Stomach smooth muscle (tissue), 2 donors: Measurements from ENCODE around the gene PRR5.

Experiments used
- H3K27ac ChIP-seq: one replicate; pipeline ENCODE4 v1.7.0; 2013; ENCODE audit warnings: mild to moderate bottlenecking, low read length, inconsistent platforms
- H3K27me3 ChIP-seq, 2 donors: one replicate each; pipeline ENCODE4 v1.7.0; 2013; ENCODE audit warnings: low read length in 2 of 2; ENCODE audit not compliant: insufficient read depth in 2 of 2, control insufficient read depth in 1 of 2
- H3K36me3 ChIP-seq, 2 donors: one replicate each; pipeline ENCODE4 v1.7.0; 2013; ENCODE audit warnings: low read length in 2 of 2; ENCODE audit not compliant: control insufficient read depth in 2 of 2, insufficient read depth in 2 of 2
- H3K4me1 ChIP-seq: one replicate; pipeline ENCODE4 v1.7.0; 2013; ENCODE audit warnings: low read length; ENCODE audit not compliant: control insufficient read depth, insufficient read depth
- H3K4me3 ChIP-seq, 2 donors: one replicate each; pipeline ENCODE4 v1.7.0; 2013; ENCODE audit warnings: low read length in 2 of 2
- H3K9ac ChIP-seq, 2 donors: one replicate each; pipeline ENCODE4 v1.7.0; 2013; ENCODE audit warnings: low read length in 2 of 2, mild to moderate bottlenecking in 1 of 2
- H3K9me3 ChIP-seq, 2 donors: one replicate each; pipeline ENCODE4 v1.7.0; 2013; ENCODE audit warnings: low read length in 2 of 2; ENCODE audit not compliant: control insufficient read depth in 2 of 2
- donor health status: healthy.
- donor health status: Pancreatic carcinoma.

Gene PRR5

DNA sequence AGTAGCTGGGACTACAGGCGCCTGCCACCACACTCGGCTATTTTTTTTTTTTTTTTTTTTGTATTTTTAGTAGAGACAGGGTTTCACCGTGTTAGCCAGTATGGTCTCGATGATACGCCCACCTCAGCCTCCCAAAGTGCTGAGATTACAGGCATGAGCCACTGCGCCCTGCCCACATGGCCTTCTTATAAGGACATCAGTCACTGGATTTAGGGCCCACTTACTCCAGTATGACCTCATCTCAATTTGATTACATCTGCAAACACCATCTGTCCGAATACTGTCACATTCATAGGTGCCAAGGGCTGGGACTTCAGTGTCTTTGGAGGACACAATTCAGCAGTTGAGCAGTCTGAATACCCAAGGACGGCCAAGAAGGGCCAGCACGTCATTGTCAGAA, 8.2 kb upstream of the PRR5 start:
- Histone ChIP-seq H3K36me3 (no peaks in the 10 kb centered on the region), H3K9me3 (no peaks in the 10 kb centered on the region), H3K27ac (no peak overlapping the region), H3K4me1 (peaks cover 8% of the 10 kb centered on the region), H3K9ac (no peak overlapping the region), H3K4me3 (no peak overlapping the region), H3K27me3 (peaks cover 7 to 14% of the 10 kb centered on the region in 2 donors)

DNA sequence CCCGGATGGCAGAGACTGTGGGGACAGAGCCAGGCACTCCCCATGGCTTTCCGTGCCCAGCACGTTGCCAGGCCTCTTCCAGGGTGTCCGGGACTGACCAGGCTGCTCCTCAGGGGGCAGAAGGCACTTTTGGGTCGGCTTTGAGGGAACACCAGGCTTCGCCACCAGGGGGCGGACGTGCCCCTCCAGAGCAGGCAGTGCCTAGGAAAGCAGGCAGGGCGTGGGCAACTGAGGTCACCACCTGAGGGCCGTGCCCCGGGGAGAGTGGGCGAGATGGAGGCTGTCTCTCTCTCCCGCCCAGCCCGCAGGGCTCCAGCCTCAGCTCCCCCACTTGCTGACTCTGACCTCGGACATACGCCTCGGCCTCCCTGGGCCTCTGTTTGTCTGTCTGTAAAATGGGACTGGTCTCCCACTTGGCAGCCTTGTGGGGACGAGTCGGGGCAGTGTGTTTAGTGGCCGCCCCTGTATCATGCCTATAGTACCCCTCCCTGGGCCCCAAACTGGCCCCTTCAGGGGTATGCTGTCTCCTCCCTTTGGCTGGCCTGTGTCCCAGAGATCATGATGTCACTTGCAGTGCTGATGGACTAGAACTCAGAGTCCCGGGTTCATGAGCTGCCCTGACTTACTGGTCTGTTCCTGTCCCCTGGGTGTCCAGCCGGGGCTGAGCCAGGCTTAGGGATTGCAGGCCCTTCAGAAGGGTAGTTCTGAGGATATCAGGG, 4.4 kb upstream of the PRR5 start:
- Histone ChIP-seq H3K27me3 (peaks cover 12 to 20% of the 10 kb centered on the region in 2 donors), H3K27ac (no peak overlapping the region)

DNA sequence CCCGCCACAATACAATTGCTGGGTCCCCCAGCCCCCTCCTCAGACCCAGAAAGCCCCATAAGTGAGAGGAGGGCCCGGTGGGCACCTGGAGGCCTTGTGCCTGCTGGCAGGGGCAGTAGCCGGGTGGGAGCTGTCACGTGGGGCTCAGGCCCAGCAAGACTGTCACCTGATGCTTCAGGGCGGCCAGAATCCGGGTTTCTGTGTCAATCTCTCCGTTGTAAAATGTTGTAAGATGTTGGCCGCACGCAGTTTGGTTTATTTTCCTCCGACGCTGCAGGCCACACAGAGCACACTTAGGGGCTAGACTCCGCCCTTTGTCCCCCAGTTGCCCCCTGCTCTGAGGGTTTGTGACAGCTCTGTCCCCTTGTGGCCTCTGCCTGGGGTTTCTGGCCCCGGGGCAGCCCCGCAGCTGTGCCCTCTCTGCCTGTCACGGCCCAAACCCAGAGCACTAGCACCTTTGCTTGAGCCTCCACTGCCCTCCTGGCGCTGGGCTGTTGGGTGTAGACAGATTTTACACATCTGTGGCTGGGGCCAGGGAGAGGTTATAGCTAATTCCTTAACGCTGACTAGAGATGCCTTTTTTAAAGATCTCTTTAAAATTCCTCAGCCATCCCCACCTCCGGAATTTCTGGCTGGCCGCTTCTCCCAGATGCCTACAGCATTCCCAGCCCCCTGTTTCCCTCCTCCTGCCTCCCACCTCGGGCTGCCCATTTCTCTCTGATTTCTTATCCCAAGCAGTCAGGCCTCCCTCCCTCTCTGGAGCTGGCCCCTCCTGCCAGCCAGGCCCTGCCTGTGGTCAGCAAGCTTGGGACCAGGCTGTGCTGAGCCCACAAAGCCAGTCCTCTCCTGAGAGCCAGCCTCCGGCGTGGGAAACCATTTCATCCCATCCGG, 3.2 kb upstream of the PRR5 start:
- Histone ChIP-seq H3K27ac (peak overlapping the region; percentile 6), H3K36me3 (no peaks in the 10 kb centered on the region), H3K27me3 (peaks cover 20 to 31% of the 10 kb centered on the region in 2 donors), H3K9me3 (no peaks in the 10 kb centered on the region), H3K4me3 (no peak overlapping the region), H3K9ac (no peak overlapping the region), H3K4me1 (peaks cover 23% of the 10 kb centered on the region)

More for the DNA sequence above, 4.4 kb upstream of the PRR5 start:
- no peaks in the 10 kb centered on the region for H3K9me3 ChIP-seq
- H3K36me3 ChIP-seq, result no peaks in the 10 kb centered on the region
- peaks cover 19% of the 10 kb centered on the region for H3K4me1 ChIP-seq
- H3K9ac ChIP-seq, result no peak overlapping the region
- no peak overlapping the region for H3K4me3 ChIP-seq

DNA sequence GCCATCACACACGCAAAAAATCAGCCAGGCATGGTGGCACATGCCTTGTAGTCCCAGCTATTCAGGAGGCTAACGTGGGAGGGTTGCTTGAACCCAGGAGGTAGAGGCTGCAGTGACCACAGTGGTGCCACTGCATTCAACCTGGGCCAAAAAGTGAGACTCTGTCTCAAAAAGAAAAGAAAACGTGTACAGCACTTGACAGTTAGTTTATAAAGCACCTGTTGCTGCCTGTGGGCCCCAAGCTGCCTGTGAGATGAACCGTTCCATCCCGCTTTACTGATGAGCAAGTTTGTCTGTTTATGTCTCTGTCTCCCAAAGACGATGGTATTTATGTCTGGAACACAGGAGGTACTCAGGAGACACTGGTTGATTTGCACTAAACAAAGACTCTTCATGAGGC, 1.5 kb upstream of the PRR5 start:
- Histone ChIP-seq H3K36me3 (no peaks in the 10 kb centered on the region), H3K9ac (no peak overlapping the region), H3K4me1 (peaks cover 23% of the 10 kb centered on the region), H3K27ac (no peak overlapping the region), H3K4me3 (no peak overlapping the region), H3K9me3 (no peaks in the 10 kb centered on the region), H3K27me3 (peaks cover 29 to 41% of the 10 kb centered on the region in 2 donors)

DNA sequence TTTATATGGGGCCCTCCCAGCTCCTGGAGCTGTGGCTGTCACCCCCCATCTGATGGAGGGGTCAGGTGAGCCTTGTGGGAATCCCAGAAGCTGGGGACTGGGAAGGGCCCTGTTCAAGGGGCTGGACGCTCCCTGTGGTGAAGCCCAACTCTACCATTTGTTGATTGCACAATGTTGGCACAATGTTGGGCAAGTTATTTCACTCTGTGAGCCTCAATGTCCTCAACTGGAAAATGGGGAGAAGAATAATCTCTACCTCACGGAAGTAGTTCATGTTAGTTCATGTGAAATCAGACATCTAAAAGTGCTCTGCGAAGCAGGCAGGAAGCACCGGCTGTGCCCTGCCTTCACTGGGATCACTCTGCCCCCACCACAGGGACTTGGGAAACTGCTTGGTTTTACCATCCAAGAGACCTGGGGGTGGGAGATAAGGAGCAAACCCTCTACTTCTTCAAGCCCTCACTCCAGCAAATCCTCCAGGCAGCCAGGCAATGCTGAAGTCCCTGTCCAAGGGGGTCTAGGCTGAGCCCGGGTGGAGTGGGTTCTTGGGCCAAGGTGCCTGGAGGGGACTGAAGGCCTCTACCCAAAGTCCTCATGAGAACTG, 715 bp upstream of the PRR5 start:
- no peak overlapping the region for H3K27ac ChIP-seq

DNA sequence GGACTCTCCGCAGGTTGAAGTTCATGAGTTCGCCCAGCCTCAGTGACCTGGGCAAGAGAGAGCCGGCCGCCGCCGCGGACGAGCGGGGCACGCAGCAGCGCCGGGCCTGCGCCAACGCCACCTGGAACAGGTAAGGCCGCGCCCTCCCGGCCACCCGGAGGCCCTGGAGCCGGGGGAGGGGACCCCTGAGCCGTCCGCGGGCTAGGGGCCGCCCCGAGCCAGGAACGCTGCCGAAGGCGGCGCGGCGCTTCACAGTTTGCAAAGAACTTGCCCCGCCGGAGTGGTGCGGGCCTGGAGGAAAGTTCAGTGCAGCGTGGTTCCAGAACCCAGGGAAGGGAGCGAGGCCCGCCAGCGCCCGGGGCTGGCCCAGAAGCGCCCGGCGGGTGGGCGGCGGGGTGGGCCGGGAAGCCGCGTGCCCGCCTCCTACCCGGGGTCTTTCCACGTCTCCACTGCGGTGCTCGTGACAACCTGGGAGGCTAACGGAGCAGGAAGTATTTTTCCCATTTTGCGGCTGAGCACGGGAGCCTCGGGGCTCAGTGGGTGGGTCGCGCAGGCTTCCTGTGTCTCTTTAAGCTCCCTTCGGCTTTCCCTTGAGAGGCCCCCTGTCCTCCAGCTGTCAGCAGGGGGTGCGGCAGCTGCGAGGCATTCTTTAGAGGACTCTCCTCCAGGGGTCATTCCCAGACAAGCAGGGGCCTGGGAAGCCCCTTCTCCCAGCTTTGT, 635 bp downstream of the PRR5 start:
- H3K27ac ChIP-seq, result no peak overlapping the region
- peaks cover 20% of the 10 kb centered on the region for H3K4me1 ChIP-seq
- H3K36me3 ChIP-seq, result no peaks in the 10 kb centered on the region
- H3K4me3 ChIP-seq, result peak overlapping the region; percentile 35 to 66
- H3K27me3 ChIP-seq, result peaks cover 29 to 34% of the 10 kb centered on the region in 2 donors
- no peaks in the 10 kb centered on the region for H3K9me3 ChIP-seq
- no peak overlapping the region for H3K9ac ChIP-seq

More for the DNA sequence above, 715 bp upstream of the PRR5 start:
- H3K4me3 ChIP-seq, result peak overlapping the region in 1 of 2 donors; percentile 40
- peak overlapping the region in 1 of 2 donors; percentile 22 for H3K9ac ChIP-seq
- H3K4me1 ChIP-seq, result peaks cover 23% of the 10 kb centered on the region
- no peaks in the 10 kb centered on the region for H3K36me3 ChIP-seq
- no peaks in the 10 kb centered on the region for H3K9me3 ChIP-seq
- peaks cover 31 to 41% of the 10 kb centered on the region in 2 donors for H3K27me3 ChIP-seq

DNA sequence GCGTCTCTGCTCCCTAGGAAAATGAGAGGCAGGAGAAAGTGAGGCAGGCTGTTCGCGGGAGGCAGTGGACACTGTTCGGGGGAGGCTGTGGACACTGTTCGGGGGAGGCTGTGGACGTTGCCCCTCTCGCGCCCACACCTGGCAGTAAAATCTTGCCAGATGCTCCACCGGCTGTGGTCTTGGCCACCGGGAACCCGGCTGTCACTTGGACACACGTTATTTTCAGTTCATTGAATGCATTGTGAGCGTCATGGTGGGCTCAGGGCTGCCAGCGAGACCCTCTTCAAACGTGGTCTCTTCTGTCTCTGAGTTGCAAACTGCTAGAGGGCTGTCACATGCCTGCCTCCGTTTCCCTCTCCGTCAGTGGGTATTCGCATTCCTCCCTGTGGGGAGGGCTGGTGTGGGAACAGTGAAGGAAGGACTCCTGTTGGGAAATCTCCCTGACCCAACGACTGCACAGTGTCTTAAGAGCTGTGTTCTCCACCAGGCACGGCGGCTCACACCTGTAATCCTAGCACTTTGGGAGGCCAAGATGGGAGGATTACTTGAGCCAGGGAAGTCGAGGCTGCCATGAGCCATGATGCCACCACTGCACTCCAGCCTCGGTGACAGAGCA, 1.4 kb downstream of the PRR5 start:
- no peaks in the 10 kb centered on the region for H3K9me3 ChIP-seq
- H3K36me3 ChIP-seq, result no peaks in the 10 kb centered on the region
- H3K4me3 ChIP-seq, result peak overlapping the region; percentile 35 to 66
- peaks cover 15% of the 10 kb centered on the region for H3K4me1 ChIP-seq
- no peak overlapping the region for H3K27ac ChIP-seq
- H3K27me3 ChIP-seq, result peaks cover 25 to 33% of the 10 kb centered on the region in 2 donors
- no peak overlapping the region for H3K9ac ChIP-seq

DNA sequence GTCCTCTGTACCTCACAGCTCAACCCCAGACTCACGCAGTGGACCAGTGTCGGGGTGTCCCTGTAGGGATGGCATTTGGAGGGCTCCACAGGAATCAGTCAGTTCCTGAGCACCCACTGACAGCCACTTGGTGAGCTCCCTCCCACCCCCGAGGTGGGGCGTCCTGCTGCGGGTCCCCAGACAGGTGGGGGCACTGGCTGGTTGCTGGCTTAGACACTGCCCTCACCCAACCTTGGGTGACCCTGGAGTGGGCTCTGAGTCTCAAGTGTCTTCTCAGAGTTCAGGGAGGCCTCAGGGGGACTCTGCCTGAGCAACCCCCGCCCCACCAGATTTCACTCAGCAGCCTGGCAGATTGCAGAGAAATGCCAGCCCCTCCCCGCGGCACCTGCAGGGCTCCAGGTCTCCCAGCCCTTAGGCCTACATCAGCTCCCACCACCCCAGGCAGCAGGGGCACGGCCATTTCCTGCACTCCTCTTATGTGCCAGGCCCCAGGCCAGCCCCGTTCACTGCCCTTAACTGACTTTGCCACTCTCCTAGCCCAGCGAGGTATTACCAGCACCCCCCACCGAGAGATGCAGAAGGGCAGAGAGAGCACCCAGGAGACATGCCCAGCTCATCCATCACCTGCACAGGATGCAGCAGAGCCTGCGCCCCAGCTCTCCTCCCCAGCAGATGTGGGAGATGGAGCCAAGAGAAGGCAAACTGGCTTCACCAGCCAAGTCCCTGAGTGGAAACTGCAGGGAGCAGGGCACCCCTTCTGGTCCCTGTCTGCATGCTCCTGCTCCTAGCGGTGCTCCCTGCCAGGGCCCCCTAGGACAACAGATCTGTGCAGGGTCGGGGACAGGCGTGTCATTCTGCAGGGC, 2.4 kb downstream of the PRR5 start:
- H3K4me3 ChIP-seq, result no peak overlapping the region
- peaks cover 13% of the 10 kb centered on the region for H3K4me1 ChIP-seq

DNA sequence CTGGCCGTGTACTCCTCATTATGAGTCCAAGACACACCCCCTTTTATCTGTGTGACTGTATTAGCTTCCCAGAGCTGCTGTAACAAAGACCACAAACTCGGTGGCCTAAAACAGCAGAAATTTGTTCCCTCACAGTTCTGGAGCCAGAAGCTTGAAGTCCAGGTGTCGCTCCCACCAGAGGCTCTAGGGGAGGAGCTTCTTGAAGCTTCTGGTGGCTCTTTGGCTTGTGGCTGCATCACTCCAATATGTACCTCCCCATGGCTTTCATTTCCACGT, 3.0 kb downstream of the PRR5 start:
- Histone ChIP-seq H3K36me3 (no peaks in the 10 kb centered on the region), H3K27me3 (peaks cover 25 to 33% of the 10 kb centered on the region in 2 donors), H3K27ac (no peak overlapping the region), H3K4me1 (peaks cover 13% of the 10 kb centered on the region), H3K9me3 (no peaks in the 10 kb centered on the region), H3K9ac (no peak overlapping the region), H3K4me3 (no peak overlapping the region)

More for the DNA sequence above, 2.4 kb downstream of the PRR5 start:
- Histone ChIP-seq H3K9me3 (no peaks in the 10 kb centered on the region), H3K9ac (no peak overlapping the region), H3K36me3 (no peaks in the 10 kb centered on the region), H3K27me3 (peaks cover 25 to 33% of the 10 kb centered on the region in 2 donors), H3K27ac (no peak overlapping the region)
